Measurements from ENCODE around the gene CACNG1.
"Not testable (repeated sequence)": the region's sequence is repeated elsewhere in the genome, so short reads cannot be mapped to it uniquely, and the experiment has no call there.

CACNG1 gene

DNA sequence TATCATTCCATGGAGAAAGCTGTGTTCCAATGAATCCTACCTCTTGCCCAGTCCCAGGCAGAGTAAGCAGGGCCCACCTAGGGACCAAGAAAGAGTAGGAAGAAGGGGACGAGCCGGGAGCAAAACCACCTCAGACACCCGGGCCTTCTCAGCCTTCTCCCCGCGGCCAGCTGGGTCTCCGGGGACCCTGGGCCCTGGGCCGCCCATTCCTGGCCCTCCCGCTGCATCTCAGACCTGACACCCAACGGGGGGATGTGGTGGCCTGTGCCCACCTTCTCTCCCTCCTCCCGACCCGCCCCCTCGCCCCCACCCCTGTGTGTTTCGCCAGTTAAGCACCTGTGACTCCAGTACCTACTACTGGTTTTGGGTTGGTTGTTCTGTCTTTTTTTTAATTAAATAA is 11.4 kb upstream of the CACNG1 start:
- H3K27ac ChIP-seq = no peak overlapping the region
- no peaks in the 10 kb centered on the region for H3K27me3 ChIP-seq
- no peaks in the 10 kb centered on the region for H4K20me1 ChIP-seq
- H3K9ac ChIP-seq = no peak overlapping the region
- peaks cover 0 to 11% (median 0%) of the 10 kb centered on the region in 10 experiments; a peak in 3 of 20 replicates for H3K4me1 ChIP-seq
- H3K4me3 ChIP-seq = no peak overlapping the region
- H3K4me2 ChIP-seq = no peak overlapping the region
- H3K9me3 ChIP-seq (replicated peaks in 1 of 11) = peaks cover 0 to 12% (median 0%) of the 10 kb centered on the region in 11 experiments; a peak in 1 of 22 replicates
- TF ChIP-seq Cebpa-rat (IDR thresholded peaks at IDR 0.05) = no peak
- H3K36me3 ChIP-seq = no peaks in the 10 kb centered on the region

DNA sequence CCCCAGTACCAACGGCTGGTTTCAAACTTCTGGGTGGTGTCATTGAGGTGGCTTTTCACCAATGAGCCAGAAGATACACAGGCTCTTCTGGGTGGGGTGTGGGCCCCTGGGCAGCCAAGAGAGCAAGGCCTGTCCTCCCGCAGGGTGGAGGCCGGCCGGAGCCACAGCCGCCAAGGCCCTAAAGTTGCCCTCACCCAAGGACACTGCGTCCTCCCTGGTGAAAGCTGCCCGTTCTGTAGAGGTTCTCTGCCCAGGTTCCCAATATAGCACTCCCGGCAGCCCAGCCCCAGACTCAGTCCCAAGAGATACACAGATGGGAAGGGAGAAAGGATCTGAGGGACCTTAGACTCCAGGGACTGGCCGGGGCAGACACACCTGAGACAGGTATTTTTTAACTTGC is 10.7 kb upstream of the CACNG1 start:
- TF ChIP-seq Cebpa-rat (IDR thresholded peaks at IDR 0.05) = no peak
- Histone ChIP-seq H3K27me3 (no peaks in the 10 kb centered on the region), H4K20me1 (no peaks in the 10 kb centered on the region), H3K4me2 (no peak overlapping the region), H3K4me1 (peaks cover 0 to 11% (median 0%) of the 10 kb centered on the region in 10 experiments; a peak in 3 of 20 replicates), H3K9ac (no peak overlapping the region), H3K27ac (no peak overlapping the region), H3K9me3 (replicated peaks in 1 of 11) (peaks cover 0 to 12% (median 0%) of the 10 kb centered on the region in 11 experiments; a peak in 1 of 22 replicates), H3K36me3 (no peaks in the 10 kb centered on the region), H3K4me3 (no peak overlapping the region)

DNA sequence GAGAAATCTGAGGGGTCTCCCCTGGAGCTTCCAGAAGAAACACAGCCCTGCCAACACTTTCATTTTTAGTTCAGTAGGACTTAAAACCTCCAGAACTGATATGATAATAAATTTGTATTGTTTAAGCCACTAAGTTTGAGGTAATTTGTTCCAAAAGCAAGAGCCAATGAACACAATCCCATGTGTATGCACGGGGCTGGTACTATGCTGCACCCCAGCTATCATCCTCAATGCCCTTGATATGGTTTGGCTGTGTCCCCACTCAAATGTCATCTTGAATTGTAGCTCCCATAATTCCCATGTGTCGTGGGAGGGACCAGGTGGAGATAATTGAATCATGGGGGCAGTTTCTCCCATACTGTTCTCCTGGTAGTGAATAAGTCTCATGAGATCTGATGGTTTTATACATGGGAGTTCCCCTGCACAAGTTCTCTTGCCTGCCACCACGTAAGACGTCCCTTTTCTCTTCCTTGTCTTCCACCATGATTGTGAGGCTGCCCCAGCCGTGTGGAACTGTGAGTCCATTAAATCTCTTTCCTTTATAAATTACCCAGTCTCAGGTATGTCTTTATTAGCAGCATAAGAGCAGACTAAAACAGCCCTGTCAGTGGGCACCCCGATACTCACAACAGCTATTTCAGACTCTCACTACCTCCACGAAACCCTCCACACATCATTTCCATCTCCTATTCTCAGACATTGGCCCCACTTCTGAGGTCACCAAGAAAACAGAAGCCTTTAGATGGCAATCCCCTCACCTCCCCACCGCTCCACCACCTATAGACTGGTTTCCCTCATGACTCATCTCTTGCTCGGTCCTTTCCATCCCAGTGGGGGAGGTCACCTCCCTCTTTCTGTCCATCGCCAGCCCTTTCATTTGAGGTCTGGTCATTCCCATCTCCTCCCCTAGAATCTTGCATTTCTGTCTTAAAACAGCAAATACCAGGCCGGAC is 8.9 kb upstream of the CACNG1 start:
- no peak overlapping the region for H3K27ac ChIP-seq
- no peaks in the 10 kb centered on the region for H3K27me3 ChIP-seq
- H3K36me3 ChIP-seq = no peaks in the 10 kb centered on the region

GRCh38 chr17:67038861-67039365 is 5.4 kb upstream of the CACNG1 start:
- Histone ChIP-seq H3K9me3 (replicated peaks in 1 of 11) (peaks cover 0 to 12% (median 0%) of the 10 kb centered on the region in 11 experiments; a peak in 1 of 22 replicates), H3K36me3 (no peaks in the 10 kb centered on the region), H3K4me1 (peaks cover 0 to 24% (median 14%) of the 10 kb centered on the region in 10 experiments; a peak in 11 of 20 replicates), H3K4me2 (no peak overlapping the region), H3K4me3 (no peak overlapping the region), H3K27me3 (no peaks in the 10 kb centered on the region), H3K9ac (no peak overlapping the region), H3K27ac (no peak overlapping the region), H4K20me1 (no peaks in the 10 kb centered on the region)
- TF ChIP-seq Cebpa-rat (IDR thresholded peaks at IDR 0.05) = no peak

More for the DNA sequence above, 8.9 kb upstream of the CACNG1 start:
- Histone ChIP-seq H3K9ac (no peak overlapping the region), H4K20me1 (no peaks in the 10 kb centered on the region), H3K4me1 (peaks cover 0 to 11% (median 3%) of the 10 kb centered on the region in 10 experiments; a peak in 14 of 20 replicates), H3K4me3 (no peak overlapping the region), H3K9me3 (replicated peaks in 1 of 11) (peaks cover 0 to 12% (median 0%) of the 10 kb centered on the region in 11 experiments; a peak in 1 of 22 replicates), H3K4me2 (no peak overlapping the region)
- no peak for TF ChIP-seq Cebpa-rat (IDR thresholded peaks at IDR 0.05)

- TF ChIP-seq Cebpa-rat (IDR thresholded peaks at IDR 0.05) = peak in 1 of 11 experiments; percentile 49; a peak in 2 of 22 replicates
- H3K27ac ChIP-seq = no peak overlapping the region
Observed at GRCh38 chr17:67040652-67041051, 3.7 kb upstream of the CACNG1 start.

DNA sequence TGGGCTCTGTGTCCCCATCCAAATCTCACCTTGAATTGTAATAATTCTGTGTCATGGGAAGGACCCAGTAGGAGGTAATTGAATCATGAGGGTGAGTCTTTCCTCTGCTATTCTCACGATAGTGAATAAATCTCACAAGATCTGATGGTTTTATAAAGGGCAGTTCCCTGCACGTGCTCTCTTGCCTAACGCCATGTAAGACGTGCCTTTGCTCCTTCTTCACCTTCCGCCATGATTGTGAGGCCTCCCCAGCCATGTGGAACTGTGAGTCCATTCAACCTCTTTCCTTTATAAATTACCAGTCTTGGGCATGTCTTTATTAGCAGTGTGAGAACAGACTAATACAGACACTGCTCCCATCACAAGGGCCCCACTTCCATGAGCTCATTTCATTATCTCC is 3.2 kb upstream of the CACNG1 start:
- not testable (repeated sequence) for H4K20me1 ChIP-seq, H3K36me3 ChIP-seq, H3K27me3 ChIP-seq, H3K9ac ChIP-seq, H3K4me3 ChIP-seq, H3K27ac ChIP-seq
- H3K4me1 ChIP-seq = peaks cover 0 to 24% (median 14%) of the 10 kb centered on the region in 10 experiments; a peak in 11 of 20 replicates
- peak overlapping the region in 3 of 11 experiments; percentile 38 to 58 (median 55); a peak in 2 of 22 replicates for H3K4me2 ChIP-seq
- H3K9me3 ChIP-seq (replicated peaks in 1 of 11) = peaks cover 0 to 12% (median 0%) of the 10 kb centered on the region in 11 experiments; a peak in 1 of 22 replicates

More at GRCh38 chr17:67040652-67041051, 3.7 kb upstream of the CACNG1 start:
- Histone ChIP-seq H3K27me3 (no peaks in the 10 kb centered on the region), H4K20me1 (no peaks in the 10 kb centered on the region), H3K36me3 (no peaks in the 10 kb centered on the region), H3K9ac (no peak overlapping the region), H3K9me3 (replicated peaks in 1 of 11) (peaks cover 0 to 12% (median 0%) of the 10 kb centered on the region in 11 experiments; a peak in 1 of 22 replicates), H3K4me3 (no peak overlapping the region), H3K4me2 (peak overlapping the region in 8 of 11 experiments; percentile 1 to 58 (median 36); a peak in 14 of 22 replicates), H3K4me1 (peaks cover 0 to 24% (median 14%) of the 10 kb centered on the region in 10 experiments; a peak in 11 of 20 replicates)

- no peak overlapping the region for H3K27ac ChIP-seq
- H4K20me1 ChIP-seq = no peaks in the 10 kb centered on the region
- no peaks in the 10 kb centered on the region for H3K36me3 ChIP-seq
- no peak overlapping the region for H3K4me2 ChIP-seq
- H3K9ac ChIP-seq = no peak overlapping the region
- H3K4me1 ChIP-seq = peaks cover 0 to 24% (median 14%) of the 10 kb centered on the region in 10 experiments; a peak in 11 of 20 replicates
- TF ChIP-seq Cebpa-rat (IDR thresholded peaks at IDR 0.05) = no peak
- H3K27me3 ChIP-seq = no peaks in the 10 kb centered on the region
- peaks cover 0 to 12% (median 0%) of the 10 kb centered on the region in 11 experiments; a peak in 1 of 22 replicates for H3K9me3 ChIP-seq (replicated peaks in 1 of 11)
- H3K4me3 ChIP-seq = no peak overlapping the region
Observed at GRCh38 chr17:67041531-67041930, 2.8 kb upstream of the CACNG1 start.

DNA sequence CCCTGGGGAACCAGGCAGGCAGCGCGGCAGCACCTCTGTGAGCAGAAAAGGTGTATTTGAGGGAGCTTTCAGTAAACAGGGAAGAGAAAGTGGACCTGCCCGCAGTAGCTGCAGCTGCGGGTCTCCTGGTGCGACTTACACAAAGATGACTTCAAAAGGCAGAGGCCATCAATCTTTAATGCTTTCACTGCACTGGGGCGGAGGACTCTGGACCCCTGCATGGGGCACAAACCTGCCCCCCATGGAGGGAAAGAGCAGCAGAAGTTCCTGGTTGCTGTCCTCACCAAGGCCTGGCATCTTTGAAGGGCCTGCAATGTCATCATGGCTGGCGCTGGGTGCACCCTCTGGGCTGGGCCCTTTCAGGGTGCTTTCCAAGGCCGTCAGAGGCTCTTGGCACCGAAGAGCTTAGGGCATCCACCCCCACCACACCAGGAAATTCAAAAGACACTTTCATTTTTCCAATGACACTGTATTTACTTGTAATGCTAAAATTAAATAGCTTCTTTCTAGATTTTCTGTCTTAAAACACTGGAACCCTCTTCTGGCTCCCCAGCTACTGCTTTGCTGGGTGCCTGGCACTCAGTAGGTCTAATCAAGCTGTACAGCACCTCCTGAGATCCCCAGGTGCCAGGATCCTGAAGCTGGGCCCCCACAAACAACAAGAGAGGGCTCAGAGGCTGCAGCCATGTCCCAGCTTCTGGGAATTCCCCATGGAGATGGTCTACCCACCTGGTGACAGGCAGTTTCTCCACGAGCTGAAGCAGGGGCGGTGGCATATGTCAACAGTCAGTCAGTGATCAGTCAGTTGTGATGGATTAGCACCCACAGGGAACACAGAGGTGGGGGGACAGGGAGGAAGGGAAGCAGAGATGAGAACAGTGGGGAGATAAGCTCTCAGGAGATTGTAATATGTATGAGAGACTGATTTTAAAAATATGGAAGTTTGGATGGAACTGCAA is 2.1 kb upstream of the CACNG1 start:
- Histone ChIP-seq H3K36me3 (no peaks in the 10 kb centered on the region), H3K27ac (no peak overlapping the region), H3K9me3 (replicated peaks in 1 of 11) (peaks cover 1 to 11% (median 2%) of the 10 kb centered on the region in 11 experiments; a peak in 18 of 22 replicates), H3K4me2 (peak overlapping the region in 6 of 11 experiments; percentile 3 to 48 (median 29); a peak in 7 of 22 replicates), H3K9ac (no peak overlapping the region), H3K27me3 (no peaks in the 10 kb centered on the region), H3K4me1 (peaks cover 0 to 24% (median 14%) of the 10 kb centered on the region in 10 experiments; a peak in 11 of 20 replicates), H3K4me3 (no peak overlapping the region), H4K20me1 (no peaks in the 10 kb centered on the region)
- TF ChIP-seq Cebpa-rat (IDR thresholded peaks at IDR 0.05) = no peak

All from BLaER1 treated with 17β-estradiol and CSF1 and Interleukin-3, amounts not matched to agents 10 nM and 100 nM (cell line).